ENCODE measurements around the gene CPNE8.

The CPNE8 gene

DNA sequence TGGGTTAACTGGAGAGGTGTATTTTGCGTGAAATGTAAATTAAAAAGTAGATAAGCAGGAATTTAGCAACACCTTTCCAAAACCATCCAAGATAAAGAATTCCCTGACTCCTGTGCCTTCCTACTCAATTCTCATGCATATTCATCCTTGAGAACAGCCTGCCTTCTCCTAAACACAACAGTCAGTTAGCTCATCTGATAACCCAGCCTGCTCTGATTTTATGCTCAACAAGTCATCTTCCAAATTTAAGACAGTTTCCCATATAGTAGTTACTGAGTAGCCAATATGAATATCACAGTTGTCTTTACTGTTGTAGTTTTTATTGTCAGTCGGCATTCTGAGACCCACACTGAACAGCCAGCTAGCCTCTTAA lies 27.1 kb downstream of the CPNE8 start:
- H3K4me3 ChIP-seq (replicated peaks; ENCODE audit: low read depth, low read length): no peak overlapping the region
- DNase-seq (ENCODE audit: extremely low read depth, low read depth): no peak
- TF ChIP-seq, protein P1, sequence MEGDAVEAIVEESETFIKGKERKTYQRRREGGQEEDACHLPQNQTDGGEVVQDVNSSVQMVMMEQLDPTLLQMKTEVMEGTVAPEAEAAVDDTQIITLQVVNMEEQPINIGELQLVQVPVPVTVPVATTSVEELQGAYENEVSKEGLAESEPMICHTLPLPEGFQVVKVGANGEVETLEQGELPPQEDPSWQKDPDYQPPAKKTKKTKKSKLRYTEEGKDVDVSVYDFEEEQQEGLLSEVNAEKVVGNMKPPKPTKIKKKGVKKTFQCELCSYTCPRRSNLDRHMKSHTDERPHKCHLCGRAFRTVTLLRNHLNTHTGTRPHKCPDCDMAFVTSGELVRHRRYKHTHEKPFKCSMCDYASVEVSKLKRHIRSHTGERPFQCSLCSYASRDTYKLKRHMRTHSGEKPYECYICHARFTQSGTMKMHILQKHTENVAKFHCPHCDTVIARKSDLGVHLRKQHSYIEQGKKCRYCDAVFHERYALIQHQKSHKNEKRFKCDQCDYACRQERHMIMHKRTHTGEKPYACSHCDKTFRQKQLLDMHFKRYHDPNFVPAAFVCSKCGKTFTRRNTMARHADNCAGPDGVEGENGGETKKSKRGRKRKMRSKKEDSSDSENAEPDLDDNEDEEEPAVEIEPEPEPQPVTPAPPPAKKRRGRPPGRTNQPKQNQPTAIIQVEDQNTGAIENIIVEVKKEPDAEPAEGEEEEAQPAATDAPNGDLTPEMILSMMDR (IDR thresholded peaks at IDR 0.05; ENCODE audit: low read depth, low read length, missing control alignments): no peak

DNA sequence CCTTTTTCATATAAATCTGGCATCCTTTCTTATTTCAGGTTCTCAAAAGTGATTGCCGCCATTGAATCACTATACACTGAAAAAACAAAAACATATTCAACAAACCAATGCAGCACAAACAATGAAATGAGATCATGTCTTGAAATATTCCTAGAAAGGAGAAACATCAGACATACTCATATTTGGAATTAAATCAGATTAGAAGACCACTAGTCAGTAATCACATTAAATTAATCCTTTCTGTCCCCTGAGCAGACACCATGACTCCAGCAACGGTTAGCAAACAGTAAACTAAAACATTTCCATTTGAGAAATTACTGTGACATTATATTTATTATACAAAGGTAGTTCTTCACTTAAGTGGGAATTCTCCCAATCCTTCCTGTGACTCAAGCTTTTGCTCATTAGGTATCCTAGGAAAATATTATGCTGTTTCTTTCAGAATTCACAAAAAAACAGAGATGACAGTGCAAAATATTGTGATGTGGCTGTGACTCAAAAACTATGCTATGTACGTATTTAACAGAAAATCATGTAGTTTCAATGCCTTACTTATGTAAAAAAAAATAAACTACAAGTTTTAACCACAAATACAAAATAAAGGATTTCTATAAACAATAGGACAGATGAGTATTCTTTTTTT lies 29.7 kb downstream of the CPNE8 start:
- TF ChIP-seq, protein P1 (IDR thresholded peaks at IDR 0.05; ENCODE audit: low read depth, low read length, missing control alignments): no peak
- DNase-seq (ENCODE audit: extremely low read depth, low read depth): no peak
- H3K4me3 ChIP-seq (replicated peaks; ENCODE audit: low read depth, low read length): no peak overlapping the region

DNA sequence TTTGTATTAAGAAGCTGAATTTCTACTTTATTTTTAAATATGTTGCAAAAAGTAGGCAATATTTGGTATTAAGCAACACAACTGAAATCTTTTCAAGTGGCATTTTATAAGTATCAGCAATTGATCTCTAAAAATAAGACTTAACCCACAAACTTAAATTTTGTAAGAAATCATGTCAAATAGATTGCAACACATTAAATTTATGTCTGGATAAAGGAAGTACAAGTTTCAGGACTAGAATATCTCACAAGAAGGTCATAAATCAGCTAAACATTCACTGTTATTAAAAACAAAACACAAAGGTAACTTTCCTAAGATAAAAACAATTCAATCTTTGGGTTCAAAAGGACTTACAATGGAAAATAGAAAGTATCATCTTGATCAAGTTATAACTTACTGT lies 32.8 kb downstream of the CPNE8 start:
- DNase-seq (ENCODE audit: extremely low read depth, low read depth): no peak
- no peak overlapping the region for H3K4me3 ChIP-seq (replicated peaks; ENCODE audit: low read depth, low read length)
- TF ChIP-seq, protein P1 (IDR thresholded peaks at IDR 0.05; ENCODE audit: low read depth, low read length, missing control alignments): no peak

DNA sequence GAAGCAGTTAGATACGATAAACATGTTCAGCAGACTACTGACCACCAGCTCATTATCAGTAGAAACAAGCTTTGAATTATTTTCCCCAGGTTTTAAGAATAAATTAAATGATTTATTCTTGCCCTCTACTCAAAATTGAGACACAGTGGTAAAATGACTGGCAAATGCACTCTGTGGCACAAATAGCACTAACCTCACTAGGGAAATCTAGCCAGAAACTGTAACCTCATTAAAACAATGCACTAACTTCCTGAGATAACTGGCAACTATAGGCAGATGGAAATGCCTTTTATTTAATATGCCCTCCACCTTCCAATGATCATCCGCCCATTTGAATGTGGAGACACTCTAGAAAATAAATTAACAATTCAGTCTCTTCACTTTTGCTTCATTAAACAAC lies 33.2 kb downstream of the CPNE8 start:
- no peak for DNase-seq (ENCODE audit: extremely low read depth, low read depth)
- TF ChIP-seq, protein P1 (IDR thresholded peaks at IDR 0.05; ENCODE audit: low read depth, low read length, missing control alignments): no peak
- no peak overlapping the region for H3K4me3 ChIP-seq (replicated peaks; ENCODE audit: low read depth, low read length)

DNA sequence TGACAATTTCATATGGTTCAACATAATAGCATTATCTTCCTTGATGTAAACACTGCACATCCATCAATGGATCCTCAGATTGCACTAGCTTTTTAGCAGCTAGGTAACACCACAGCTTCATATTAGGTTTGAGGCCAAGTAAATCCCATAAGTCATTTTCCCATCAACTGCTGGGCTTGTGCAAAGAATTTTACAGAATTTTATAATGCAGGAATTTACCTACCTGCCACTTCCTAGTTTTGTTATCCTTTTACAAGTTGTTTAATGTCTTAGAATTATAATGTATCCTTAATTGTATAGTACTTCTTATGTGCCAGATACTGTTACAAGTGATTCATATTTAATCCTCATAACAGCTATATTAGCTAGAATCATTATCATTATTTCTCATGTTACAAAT lies 36.4 kb downstream of the CPNE8 start:
- TF ChIP-seq, protein P1 (IDR thresholded peaks at IDR 0.05; ENCODE audit: low read depth, low read length, missing control alignments): no peak
- no peak for DNase-seq (ENCODE audit: extremely low read depth, low read depth)
- no peak overlapping the region for H3K4me3 ChIP-seq (replicated peaks; ENCODE audit: low read depth, low read length)

DNA sequence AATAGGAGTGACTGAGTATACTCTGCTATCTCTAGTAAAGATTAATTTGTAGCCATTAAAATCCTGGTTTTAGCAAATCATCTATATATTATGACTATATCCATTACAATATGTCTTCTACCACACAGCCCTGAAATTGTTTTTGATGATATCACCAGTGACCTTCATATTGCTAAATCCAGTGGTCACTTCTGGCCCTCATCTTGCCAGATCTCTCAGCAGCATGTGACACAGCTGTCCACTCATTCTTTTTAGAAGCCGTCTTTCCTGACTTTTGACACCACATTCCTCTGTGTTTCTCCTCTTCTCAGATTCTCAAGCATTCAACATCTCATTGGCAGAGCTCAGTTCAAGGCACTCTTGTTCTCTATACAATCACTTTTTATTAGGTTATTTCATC lies 54.9 kb downstream of the CPNE8 start:
- TF ChIP-seq, protein P1 (IDR thresholded peaks at IDR 0.05; ENCODE audit: low read depth, low read length, missing control alignments): no peak
- H3K4me3 ChIP-seq (replicated peaks; ENCODE audit: low read depth, low read length): no peak overlapping the region
- DNase-seq (ENCODE audit: extremely low read depth, low read depth): no peak

DNA sequence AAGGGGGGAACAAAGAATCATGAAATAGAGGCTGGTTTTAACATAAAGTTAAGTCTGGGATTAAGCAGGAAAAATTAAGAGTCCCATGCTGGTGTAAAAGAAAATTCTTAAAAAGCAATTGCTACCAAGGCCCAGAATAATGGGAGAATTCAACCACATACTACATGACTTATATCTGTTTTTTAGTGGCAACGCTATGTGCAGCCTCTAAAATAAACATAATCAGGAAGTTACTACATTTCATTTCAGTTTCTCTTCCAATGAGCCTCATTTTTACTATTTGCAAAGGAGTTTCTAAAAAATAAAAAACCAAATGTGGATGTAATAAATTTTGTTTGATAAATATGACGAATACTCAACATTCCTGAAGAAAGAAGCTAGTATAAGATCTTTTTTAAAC lies 58.1 kb downstream of the CPNE8 start:
- no peak overlapping the region for H3K4me3 ChIP-seq (replicated peaks; ENCODE audit: low read depth, low read length)
- TF ChIP-seq, protein P1 (IDR thresholded peaks at IDR 0.05; ENCODE audit: low read depth, low read length, missing control alignments): no peak
- no peak for DNase-seq (ENCODE audit: extremely low read depth, low read depth)

All from HFF-Myc (cell line).